Activated CD8-positive, alpha-beta memory T cell treated with anti-CD3 and anti-CD28 coated beads, Interleukin-2, amount 50 U/mL, for 24 hours (primary cell): ENCODE measurements around the gene GCAT.

Source experiments
- DNase-seq: peaks from one replicate; pipeline ENCODE4 v3.0.0-alpha.2; 2020; ENCODE audit errors: extremely low read depth

The GCAT gene

DNA sequence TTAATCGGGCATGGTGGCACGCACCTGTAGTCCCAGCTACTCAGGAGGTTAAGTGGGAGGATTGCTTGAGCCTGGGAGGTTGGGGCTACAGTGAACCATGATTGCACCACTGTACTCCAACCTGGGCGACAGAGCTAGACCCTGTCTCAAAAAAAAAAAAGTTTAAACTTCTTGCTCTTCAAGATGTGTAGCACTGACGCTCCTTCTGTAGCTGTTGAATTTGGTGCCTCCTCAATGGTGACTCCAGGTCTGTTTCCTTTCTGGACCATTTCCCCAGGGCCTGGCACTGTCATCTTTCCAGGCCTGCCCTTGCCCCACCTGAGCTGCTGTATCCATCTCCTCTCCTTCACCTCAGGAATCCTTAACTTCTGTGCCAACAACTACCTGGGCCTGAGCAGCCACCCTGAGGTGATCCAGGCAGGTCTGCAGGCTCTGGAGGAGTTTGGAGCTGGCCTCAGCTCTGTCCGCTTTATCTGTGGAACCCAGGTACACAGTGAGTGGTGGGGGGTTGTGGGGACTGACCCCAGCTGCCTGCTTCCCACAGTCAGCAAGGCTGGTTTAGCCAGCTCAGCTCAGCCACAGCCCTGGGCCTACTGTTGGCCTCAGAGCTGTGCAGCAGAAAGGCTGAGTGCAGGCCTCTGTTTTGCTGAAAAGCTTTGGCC, 2.1 kb downstream of the GCAT start:
- no peak for DNase-seq

DNA sequence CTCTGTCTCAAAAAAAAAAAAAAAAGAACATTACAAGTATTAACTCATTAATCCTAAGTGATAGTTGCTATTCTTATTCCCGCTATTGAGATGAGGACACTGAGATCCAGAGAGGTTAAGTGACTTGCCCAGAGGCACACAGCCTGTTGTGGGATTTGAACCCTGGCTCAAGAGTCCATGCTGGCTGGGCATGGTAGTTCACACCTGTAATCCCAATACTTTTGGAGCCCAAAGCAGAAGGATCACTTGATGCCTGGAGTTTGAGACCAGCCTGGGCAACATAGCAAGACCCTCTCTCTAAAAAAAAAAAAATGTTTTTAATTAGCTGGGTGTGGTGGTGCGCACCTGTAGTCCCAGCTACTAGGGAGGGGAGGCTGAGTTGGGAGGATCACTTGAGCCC, 4.1 kb downstream of the GCAT start:
- DNase-seq = no peak

DNA sequence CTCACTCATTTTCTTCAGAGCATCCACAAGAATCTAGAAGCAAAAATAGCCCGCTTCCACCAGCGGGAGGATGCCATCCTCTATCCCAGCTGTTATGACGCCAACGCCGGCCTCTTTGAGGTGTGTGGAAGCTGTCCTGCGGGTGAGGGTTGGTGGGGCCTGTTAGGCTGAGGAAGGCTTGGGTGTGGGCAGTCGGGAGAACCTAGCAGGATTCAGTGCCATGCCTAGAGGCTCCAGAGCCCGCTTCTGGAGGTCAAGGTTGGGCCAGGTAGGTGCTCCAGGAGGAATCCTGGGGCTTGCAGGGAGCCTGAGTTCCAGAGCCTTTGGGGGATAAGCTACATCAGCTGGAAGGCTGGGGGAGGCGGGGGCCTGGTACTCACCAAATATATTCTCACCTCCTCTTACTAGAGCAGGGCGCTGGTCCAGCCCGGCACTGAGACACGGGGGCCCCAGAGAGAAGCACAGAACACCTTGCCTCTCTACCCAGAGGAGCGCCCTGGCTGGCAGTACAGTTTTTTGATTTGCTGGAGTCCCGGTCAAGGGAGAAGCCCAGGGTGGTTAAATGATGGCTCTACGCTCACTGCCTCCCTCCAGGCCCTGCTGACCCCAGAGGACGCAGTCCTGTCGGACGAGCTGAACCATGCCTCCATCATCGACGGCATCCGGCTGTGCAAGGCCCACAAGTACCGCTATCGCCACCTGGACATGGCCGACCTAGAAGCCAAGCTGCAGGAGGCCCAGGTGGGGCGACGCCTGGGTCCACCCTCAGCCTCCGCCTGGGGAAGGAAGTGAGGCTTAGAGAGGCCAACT, 5.3 kb downstream of the GCAT start:
- DNase-seq = no peak

DNA sequence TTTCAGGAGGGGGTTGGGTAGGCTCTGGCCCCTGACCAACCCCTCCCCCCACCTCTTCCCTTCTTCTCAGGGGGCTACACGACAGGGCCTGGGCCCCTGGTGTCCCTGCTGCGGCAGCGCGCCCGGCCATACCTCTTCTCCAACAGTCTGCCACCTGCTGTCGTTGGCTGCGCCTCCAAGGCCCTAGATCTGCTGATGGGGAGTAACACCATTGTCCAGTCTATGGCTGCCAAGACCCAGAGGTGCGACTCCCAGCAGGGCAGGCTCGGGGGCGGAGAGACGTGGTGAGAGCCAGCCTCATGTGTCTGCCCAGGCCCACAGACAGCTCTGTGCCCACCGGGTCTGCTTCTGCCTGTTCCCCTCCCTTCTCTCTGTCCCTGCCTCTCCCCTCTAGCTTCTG, 7.9 kb downstream of the GCAT start:
- DNase-seq = no peak

DNA sequence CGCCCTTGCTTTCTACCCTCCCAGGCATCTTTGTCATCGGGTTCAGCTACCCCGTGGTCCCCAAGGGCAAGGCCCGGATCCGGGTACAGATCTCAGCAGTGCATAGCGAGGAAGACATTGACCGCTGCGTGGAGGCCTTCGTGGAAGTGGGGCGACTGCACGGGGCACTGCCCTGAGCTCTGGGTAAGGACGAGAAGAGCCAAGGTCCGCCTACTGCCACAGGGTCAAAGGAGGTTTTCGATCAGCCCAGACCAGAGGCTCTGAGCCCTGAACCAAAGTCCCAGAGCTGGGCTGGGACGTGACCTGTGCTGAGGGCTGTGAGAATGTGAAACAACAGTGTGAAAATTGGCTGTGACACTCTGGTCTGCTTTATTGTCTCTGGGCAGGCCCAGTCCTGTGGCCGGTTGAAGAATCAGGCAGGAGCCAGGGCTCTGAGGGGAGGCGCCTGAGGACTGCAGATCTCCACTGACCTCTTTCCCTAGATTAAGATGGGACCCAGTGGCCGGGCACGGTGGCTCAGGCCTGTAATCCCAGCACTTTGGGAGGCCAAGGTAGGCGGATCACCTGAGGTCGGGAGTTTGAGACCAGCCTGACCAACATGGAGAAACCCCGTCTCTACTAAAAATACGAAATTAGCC, 8.9 kb downstream of the GCAT start:
- no peak for DNase-seq

DNA sequence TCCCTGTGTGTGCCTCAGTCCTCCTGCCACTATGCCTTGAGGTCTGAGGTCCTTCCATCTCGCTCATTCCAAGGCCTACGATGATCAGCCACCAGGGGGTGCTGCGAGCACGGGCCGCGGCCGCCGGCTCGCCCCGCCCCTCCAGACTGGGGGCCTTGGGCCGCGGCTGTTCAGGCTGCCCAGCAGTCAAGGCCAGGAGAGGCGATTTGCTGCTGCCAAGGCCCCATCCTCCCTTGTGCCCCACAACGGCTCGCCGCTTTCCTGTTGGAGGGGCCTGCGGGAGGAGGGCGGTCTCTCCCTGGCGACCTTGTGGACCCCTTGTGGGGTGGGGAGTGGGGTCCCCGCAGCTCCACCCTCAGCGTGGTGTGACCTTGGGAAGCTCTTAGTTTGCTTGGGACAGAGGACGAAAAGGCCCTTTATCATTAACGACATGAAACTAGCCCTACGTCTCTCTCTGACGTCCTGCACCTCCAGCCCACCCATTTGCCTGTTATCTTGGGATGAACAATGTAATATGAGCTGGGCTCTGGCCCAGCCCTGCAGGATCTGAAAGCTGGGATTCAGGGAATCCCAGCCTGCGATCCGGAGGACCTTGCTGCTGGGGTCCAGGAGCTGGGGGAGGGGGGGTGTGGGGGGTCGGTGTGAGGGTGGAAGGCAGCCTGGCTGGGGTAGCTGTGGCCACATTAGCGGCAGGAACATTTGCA, 10.1 kb downstream of the GCAT start:
- peak; percentile 63 for DNase-seq

DNA sequence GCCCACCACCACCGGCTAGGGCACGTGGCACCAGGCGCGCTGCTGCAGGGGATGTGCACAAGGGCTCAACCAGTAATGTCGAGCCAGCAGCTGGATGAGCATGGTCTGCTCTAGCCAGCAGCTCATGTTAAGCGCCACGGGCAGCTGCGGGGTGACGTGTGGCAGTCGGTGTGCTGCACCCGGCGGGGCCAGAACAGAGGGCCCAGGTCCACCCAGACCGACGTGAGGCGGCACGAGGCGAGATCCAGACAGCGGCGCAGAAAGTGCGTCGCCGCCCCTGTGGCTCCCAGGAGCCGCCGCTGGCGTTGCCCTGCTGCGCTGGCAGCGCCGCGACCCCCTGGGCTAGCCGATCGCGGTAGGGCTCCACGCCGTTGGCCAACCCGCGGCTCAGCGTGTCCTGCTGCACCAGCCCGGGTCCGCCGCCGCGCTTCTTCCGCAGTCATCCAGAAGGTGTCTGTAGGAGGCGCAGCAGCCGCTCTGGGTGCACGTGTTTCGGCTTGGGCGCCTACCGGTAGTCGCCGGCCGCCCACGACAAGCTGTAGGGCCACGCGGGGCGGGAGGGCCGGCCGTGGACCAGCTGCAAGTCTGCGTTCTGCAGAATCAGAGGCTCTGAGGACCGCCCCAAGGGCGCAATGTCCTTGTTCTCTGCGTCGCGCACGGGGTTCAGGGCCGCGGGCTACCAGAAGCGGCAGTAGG, 10.8 kb downstream of the GCAT start:
- no peak for DNase-seq

DNA sequence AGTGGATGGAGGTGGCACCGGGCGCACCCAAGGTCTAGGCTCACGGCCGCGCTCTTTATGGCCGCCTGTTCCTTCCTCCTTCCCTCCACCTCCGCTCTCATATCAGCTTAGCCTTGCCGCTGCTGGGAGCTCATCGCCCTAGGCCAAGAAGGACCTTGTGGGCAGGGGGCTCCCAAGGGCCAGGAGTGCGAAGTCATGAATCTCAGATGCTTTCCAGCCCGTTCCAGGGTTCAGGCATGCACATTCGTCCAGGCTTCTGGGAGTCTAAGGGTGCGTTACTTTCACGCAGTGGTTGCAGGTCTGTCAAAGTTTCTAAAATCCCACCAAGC, 11.3 kb downstream of the GCAT start:
- no peak for DNase-seq

DNA sequence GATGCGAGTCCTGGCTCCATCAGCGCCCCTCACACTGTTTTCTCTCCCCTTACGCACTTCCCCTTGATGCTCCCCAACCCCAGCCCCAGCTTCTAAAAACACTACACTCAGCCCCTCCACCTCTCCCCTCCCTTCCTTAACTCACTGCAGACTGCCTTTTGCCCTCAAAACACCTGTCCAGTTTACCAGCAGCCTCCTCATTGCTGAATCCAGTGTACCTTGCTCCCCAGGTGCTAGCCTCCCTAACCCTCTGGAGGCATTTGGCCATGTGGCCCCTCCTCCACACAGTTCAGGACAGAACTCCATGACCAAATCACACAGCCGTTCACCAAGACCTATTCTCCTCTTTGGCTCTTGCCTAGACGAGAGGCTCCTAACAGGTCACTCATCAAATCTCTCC, 12.6 kb downstream of the GCAT start:
- DNase-seq = no peak

DNA sequence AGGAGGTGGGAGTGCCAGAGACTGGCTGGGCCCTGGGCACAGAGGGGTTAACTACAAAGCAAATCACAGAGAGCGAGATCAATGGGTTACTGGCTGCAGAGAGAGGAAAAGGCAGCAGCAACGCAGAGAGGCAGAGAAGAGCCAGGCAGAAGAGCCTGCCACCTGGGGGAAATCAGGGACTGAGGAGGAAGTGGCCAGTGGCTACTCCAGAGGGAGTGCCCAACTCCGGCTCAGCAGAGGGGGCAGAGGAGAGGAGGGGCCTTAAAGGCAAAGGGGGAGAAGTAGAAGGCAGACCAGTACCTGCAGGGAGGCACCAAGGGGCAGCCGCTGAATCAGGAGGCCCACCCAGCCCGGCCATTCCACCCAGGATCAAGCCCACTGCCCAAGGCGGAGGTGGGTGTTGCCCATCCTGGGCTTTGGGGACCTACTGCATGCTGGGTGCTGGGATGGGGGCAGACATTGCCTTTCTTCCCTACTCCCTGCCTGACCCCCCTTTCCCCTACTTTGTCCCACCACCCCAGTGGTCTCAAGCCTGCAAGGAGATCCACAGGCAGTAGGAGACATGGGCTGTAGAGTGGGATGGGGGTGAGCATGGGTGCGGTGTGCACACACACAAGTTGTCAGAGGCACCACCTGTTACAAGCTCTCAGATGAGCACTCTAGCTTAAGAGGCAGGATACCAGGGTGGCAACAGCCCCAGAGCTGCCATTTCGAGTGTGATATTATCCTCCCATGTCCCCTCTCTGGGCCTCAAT, 14.5 kb downstream of the GCAT start:
- no peak for DNase-seq

DNA sequence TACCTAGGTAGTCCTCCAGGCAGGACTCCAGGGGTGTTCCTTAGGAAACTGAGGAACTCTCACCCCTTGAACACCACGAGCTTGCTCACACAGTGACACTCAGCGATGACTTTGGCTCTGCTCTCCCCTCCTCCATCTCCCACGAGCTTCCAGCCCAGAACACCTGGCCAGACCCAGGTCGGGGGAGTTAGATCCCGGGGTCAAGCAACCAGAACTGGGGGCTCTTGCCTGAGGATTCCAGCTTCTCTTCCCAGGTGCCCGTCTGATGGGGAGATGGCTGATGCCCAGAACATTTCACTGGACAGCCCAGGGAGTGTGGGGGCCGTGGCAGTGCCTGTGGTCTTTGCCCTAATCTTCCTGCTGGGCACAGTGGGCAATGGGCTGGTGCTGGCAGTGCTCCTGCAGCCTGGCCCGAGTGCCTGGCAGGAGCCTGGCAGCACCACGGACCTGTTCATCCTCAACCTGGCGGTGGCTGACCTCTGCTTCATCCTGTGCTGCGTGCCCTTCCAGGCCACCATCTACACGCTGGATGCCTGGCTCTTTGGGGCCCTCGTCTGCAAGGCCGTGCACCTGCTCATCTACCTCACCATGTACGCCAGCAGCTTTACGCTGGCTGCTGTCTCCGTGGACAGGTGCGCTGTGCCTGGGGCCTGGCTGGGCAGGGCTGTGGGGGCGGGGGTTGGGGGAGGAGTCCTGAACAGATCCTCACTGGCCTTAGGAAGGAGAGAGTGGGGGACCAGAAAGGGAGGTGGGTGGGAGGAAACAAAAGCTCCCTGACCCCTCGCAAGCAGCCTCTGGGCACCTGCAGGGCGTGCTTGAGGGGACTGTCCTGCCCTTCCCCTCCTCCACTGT, 15.6 kb downstream of the GCAT start, which contains the start of gene GALR3:
GALR3 (plus strand) TSS at position 249 of the 852 bp plus-strand sequence; CDS start at position 274, 25 bp downstream.
- no peak for DNase-seq

DNA sequence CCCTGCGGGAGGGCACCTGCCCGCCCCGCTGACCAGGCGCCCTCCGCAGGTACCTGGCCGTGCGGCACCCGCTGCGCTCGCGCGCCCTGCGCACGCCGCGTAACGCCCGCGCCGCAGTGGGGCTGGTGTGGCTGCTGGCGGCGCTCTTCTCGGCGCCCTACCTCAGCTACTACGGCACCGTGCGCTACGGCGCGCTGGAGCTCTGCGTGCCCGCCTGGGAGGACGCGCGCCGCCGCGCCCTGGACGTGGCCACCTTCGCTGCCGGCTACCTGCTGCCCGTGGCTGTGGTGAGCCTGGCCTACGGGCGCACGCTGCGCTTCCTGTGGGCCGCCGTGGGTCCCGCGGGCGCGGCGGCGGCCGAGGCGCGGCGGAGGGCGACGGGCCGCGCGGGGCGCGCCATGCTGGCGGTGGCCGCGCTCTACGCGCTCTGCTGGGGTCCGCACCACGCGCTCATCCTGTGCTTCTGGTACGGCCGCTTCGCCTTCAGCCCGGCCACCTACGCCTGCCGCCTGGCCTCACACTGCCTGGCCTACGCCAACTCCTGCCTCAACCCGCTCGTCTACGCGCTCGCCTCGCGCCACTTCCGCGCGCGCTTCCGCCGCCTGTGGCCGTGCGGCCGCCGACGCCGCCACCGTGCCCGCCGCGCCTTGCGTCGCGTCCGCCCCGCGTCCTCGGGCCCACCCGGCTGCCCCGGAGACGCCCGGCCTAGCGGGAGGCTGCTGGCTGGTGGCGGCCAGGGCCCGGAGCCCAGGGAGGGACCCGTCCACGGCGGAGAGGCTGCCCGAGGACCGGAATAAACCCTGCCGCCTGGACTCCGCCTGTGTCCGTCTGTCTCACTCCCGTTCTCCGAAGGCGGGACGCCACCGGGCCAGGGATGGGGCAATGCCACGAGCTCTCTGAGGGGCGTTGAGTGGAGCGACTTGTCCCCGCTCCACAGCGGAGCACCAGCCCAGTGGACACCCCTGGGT, 17.2 kb downstream of the GCAT start:
- DNase-seq = no peak

DNA sequence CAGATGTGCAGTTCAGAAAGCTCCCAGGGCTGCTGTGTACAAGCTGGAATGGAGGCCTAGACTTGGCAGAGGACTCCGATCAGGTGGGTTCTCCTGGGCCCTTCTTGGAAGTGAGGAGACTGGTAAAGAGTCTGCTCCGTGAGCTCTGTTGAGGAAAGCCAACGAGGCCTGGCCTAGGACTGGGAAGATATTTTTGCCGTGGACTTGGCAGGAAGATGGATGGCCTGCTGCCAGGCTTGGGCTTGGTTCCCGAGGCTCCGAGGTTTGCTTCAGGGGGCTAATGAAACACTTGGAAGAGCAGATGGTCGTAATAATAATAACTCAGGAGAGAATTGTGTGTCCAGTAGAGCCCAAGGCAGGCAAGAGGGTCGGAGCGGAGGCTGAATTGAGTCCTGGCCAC, 19.3 kb downstream of the GCAT start:
- no peak for DNase-seq

DNA sequence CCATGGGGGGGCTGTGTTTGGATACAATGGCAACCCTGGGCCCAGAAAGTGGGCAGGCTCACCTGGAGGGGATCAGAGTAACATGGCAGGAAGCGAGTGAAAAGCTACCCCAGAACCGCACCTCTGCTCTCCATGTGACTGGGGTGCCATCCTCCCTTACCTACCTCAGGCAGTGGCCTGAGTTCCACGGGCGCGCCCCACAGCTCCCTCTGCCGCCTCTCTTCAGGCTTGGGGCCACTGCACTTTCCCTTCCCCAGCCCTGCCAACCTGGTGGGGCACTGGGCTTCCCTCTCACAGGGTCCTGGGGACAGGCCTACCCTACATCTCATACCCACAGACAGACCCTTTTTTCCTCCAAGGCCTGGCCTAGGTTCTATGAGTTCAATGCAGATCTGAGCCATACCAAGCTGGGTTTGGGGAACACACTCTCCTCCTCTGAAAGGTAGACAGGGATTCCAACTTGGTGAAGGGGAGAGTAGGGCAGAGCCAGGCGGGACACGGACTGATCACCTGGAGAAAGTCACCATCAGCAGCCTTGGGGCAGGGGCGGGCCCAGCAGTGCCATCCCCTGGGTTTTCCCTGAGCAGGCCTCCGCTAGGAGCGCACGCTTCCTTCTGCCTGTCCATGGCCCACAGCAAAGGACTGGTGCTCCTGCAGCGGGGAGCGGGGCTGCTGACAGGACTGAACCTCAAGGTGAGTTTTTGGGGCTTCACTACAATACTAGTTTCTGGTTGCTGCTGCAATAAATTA, 22.5 kb downstream of the GCAT start:
- DNase-seq = no peak

DNA sequence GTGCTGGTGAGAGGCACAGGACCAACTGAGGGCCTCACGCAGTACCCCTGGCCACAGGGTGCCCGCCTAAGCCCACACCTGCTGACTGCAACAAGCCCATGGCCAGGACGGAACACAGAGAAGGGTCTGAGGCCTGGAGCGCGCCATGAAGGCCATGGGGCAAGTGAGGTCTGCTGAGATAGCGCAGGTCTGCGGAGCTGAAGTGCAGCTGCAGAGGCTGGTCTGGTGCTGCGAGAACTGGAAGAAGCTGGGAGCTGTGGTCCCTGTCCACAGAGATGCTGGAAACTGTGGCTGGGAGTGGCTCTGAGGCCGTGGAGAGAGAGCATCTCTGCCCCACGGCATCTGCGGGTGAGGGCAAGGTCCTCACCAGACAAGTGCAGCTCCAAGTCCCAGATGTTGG, 23.7 kb downstream of the GCAT start:
- no peak for DNase-seq

DNA sequence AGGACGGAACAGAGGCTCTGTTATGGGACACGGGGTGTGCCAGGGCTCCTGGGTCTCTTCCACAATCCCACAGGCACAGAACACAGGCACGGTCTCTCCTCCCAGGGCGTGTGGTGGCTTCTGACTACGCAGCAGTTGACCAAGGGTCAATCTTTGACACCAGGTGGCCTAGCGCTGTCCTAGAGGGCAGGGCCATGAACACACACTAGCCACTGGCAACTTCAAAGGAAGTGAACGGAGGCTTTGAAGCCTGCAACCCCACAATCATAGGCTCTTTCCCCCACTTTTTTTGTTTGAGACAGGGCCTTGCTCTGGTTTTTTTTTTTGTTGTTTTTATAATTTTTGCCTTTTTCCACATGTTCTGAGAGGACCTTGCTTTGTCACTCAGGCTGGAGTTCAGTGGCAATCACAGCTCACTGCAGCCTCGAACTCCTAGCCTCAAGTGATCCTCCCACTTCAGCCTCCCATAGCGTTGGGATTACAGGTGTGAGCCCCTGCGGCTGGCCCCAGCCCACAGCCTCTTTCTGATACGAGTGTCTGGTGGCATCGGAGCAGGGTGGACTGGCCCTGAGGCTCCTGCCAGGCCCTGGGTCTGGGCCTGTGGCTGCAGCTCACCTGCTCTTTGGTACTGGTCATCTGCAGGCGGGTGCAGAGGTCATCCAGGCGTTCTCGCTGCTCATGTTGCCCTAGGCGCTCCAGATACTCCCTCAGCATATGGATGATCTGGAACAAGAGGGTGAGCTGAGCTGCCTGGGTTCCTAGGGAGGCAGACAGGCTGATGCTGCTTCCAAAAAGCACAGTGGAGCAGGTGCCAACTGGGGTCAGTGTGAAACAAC, 24.5 kb downstream of the GCAT start:
- DNase-seq = no peak
